ENCODE measurements around the gene SVIL. TPM values are rescaled to one million over a fixed set of nuclear protein-coding genes. Genes with fewer than 3 reads are reported as not detected.

The SVIL gene
- polyA plus RNA-seq, 1 experiment = 47.9 TPM

DNA sequence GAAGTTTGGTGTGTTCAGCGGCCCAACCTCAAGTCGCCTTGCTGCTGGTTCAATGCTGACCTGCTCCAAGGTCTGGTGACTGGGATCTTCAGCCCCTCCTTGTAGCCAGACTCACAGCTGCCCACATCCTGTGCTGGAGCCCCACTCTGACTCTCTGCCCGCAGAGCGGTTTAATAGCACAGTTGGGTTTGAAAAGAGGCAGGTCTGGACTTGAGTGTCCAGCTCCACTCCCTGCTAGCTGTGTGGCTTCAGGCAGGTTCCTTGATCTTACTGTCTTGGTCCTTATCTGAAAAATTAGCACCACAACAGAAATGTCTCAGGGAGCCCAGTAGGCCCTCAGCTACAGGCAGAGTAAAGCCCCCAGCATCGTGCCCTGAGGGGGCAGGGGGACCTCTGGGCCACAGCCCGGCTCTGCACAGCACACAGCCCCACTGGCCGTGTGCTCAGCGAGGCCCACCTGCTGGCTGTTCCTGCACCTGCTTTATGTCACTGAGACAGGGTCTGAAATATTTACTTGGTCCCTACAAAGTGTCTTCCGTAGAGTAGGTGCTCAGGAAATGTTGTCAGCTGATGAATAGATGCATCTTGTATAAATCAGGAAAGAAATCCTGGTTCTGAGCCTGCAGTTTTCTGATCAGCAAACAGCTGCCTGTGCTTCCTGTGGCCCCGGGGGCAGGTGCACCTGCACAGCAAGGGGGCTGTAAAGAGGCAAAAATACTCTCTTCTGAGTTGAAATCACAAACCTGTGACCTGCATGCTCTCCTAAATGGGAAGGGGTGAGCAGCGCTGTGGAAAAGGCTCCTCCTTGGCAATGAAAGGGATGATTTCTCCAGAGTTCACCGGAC, 155.5 kb downstream of the SVIL start:
- TF ChIP-seq, protein P1, sequence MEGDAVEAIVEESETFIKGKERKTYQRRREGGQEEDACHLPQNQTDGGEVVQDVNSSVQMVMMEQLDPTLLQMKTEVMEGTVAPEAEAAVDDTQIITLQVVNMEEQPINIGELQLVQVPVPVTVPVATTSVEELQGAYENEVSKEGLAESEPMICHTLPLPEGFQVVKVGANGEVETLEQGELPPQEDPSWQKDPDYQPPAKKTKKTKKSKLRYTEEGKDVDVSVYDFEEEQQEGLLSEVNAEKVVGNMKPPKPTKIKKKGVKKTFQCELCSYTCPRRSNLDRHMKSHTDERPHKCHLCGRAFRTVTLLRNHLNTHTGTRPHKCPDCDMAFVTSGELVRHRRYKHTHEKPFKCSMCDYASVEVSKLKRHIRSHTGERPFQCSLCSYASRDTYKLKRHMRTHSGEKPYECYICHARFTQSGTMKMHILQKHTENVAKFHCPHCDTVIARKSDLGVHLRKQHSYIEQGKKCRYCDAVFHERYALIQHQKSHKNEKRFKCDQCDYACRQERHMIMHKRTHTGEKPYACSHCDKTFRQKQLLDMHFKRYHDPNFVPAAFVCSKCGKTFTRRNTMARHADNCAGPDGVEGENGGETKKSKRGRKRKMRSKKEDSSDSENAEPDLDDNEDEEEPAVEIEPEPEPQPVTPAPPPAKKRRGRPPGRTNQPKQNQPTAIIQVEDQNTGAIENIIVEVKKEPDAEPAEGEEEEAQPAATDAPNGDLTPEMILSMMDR (IDR thresholded peaks at IDR 0.05; ENCODE audit: low read depth, low read length) = no peak
- H3K9me3 ChIP-seq (ENCODE audit: control insufficient read depth, insufficient read depth, low read length) = no peaks in the 10 kb centered on the region
- no peak for DNase-seq (ENCODE audit: low read depth, low spot score)
- H3K27me3 ChIP-seq (ENCODE audit: control insufficient read depth, insufficient read depth, low read length) = no peaks in the 10 kb centered on the region
- ChIA-PET POLR2A (no interaction called here), CTCF (interaction anchor here (3.2 kb wide), 1 partner anchor 17 kb away, joined by 12 read pairs; no protein-coding TSS in a partner anchor)
- H3K4me3 ChIP-seq (ENCODE audit: low read depth, low read length) = no peak overlapping the region
- no peak overlapping the region for H3K27ac ChIP-seq (ENCODE audit: low read depth, low read length)

DNA sequence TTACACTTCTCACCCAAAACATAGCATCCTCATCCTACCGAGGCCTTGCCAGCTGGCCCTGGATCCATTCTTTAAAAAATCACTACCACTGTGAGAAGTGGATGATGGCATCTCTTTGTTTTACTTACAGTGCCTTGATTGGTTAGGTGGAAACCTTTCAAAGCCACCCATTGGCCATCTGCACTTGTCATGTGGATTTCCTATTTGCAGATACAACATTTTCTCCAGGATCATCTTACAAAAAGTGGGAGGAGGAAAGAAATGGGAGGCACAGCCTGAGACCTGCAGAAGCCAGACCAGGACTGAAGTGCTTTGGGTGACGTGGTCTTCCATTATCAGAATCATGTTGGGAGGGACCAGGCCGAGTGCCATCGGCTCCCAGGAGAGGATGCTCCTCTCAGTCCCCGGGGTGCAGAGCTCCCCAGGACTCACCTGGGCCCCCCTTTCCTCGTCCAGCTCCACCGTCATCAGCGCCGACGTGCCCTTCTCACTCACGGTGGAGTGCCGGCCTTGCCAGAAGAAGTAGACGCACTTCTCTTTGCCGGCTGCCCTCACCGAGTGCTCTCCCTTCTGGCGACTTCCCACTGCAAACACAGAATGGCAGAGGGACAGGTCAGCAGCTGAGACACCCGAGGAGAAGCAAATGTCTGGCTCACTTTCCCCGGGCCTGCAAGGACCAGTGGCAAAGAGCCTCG, 161.2 kb downstream of the SVIL start:
- POLR2A ChIA-PET = no interaction called here
- no peak overlapping the region for H3K27ac ChIP-seq (ENCODE audit: low read depth, low read length)
- CTCF ChIA-PET = no interaction called here
- DNase-seq (ENCODE audit: low read depth, low spot score) = no peak
- TF ChIP-seq, protein P1 (IDR thresholded peaks at IDR 0.05; ENCODE audit: low read depth, low read length) = no peak
- no peak overlapping the region for H3K4me3 ChIP-seq (ENCODE audit: low read depth, low read length)
- no peaks in the 10 kb centered on the region; the same call in 1 of the 2 replicates for H3K9me3 ChIP-seq (ENCODE audit: control insufficient read depth, insufficient read depth, low read length)
- H3K27me3 ChIP-seq (ENCODE audit: control insufficient read depth, insufficient read depth, low read length) = no peaks in the 10 kb centered on the region

DNA sequence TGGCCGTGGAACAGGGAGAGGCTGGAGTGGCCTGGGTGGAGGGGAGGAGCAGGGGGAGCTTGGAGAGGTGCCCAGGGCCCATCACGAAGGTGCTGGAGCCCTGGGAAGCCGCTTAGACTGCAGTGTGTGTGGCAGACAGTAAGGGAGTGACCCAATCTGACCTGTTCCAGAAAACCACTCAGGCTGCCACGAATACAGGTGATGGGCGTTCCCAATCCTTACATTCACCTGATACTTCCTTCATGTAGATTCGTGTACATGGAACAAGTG, 161.7 kb downstream of the SVIL start:
- H3K27me3 ChIP-seq (ENCODE audit: control insufficient read depth, insufficient read depth, low read length) = no peaks in the 10 kb centered on the region
- ChIA-PET CTCF (no interaction called here), POLR2A (interaction anchor here (0.5 kb wide), 1 partner anchor 695 kb away, joined by 5 read pairs; no protein-coding TSS in a partner anchor)
- H3K9me3 ChIP-seq (ENCODE audit: control insufficient read depth, insufficient read depth, low read length) = no peaks in the 10 kb centered on the region; the same call in 1 of the 2 replicates
- TF ChIP-seq, protein P1 (IDR thresholded peaks at IDR 0.05; ENCODE audit: low read depth, low read length) = no peak
- DNase-seq (ENCODE audit: low read depth, low spot score) = no peak
- no peak overlapping the region for H3K27ac ChIP-seq (ENCODE audit: low read depth, low read length)
- no peak overlapping the region for H3K4me3 ChIP-seq (ENCODE audit: low read depth, low read length)

DNA sequence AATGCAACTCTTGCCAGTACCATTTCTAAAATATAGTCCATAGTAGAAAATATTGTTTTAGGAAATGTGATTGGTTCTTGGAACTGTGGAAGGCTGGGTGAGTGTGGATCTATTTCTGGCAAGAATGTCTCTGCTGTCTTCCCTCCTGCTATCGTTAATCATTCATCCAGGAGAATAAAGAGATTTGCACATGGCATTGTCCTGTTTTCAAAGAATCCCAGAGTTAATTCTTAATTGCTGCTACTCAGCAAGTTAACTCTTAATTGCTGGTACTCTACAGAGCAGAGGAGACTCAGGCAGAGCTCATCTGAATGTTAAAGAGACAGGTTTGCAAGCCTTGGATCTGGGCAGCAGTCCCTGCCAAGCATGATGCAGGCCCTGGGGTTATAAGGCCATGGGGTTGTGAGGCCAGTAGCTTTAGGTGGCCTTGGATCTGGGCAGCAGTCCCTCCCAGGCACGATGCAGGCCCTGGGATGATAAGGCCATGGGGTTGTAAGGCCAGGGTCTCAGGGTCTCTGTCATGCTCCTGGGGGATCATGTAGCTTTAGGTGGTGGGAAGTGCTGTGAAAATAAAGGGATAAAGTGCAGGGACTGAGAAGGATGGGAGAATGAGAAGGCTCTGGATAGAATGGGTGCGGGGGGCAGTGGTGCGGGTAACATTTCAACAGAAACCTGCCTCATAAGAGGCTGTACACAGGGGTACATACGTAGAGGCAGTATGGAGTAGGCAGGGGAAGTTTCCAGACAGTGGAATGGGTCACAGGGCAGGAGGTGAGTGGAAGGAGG, 162.3 kb downstream of the SVIL start:
- H3K4me3 ChIP-seq (ENCODE audit: low read depth, low read length) = no peak overlapping the region
- no peaks in the 10 kb centered on the region; the same call in 1 of the 2 replicates for H3K9me3 ChIP-seq (ENCODE audit: control insufficient read depth, insufficient read depth, low read length)
- H3K27me3 ChIP-seq (ENCODE audit: control insufficient read depth, insufficient read depth, low read length) = no peaks in the 10 kb centered on the region
- CTCF ChIA-PET = interaction anchor here (1.0 to 1.8 kb wide), 3 partner anchors 80 to 809 kb away, joined by 3 to 4 read pairs (median 4); no protein-coding TSS in a partner anchor
- no peak overlapping the region for H3K27ac ChIP-seq (ENCODE audit: low read depth, low read length)
- POLR2A ChIA-PET = interaction anchor here (0.5 to 1.8 kb wide), 2 partner anchors 10 to 694 kb away, joined by 5 to 6 read pairs; no protein-coding TSS in a partner anchor
- no peak for DNase-seq (ENCODE audit: low read depth, low spot score)
- TF ChIP-seq, protein P1 (IDR thresholded peaks at IDR 0.05; ENCODE audit: low read depth, low read length) = no peak

Measured in AG04450 (cell line).